OCI-LY7 (cell line): ENCODE measurements around the gene KRT6B.

Source experiments
- EZH2phosphoT487 ChIP-seq: fragments of 200-600 bp; sonication (generic); IDR thresholded peaks from 2 replicates; pipeline ENCODE4 v1.6.1; 2018; ENCODE audit warnings: low read depth, borderline replicate concordance, mild to moderate bottlenecking, mixed run types, antibody characterized with exemption, low read length, moderate library complexity, mixed read lengths
- TF ChIP-seq, protein P1 (sequence below): fragments of 200-600 bp; sonication (generic); conservative IDR thresholded peaks from 2 replicates; pipeline ENCODE4 v1.5.1; 2014; ENCODE audit warnings: mild to moderate bottlenecking, antibody characterized with exemption, low read length, moderate library complexity, mixed read lengths

DNA sequence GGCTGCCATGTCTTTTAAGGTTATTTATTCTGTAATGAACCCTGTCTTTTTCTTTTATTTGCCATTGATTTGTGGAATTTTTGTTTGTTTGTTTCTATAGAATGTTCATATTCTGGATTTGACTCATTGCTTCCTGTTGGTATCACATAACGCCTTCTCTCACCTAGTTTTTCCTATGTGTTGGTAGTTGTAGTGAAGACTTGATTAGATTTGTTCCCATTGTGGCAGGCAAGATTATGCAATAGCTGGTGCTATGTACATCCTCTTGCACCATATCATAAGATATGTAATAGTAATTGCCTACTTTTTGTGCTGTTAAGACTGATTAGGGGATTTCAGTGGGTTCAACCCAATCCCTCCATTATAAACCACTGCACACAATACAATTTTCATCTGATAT is 3.9 kb upstream of the KRT6B start:
- TF ChIP-seq, protein P1, sequence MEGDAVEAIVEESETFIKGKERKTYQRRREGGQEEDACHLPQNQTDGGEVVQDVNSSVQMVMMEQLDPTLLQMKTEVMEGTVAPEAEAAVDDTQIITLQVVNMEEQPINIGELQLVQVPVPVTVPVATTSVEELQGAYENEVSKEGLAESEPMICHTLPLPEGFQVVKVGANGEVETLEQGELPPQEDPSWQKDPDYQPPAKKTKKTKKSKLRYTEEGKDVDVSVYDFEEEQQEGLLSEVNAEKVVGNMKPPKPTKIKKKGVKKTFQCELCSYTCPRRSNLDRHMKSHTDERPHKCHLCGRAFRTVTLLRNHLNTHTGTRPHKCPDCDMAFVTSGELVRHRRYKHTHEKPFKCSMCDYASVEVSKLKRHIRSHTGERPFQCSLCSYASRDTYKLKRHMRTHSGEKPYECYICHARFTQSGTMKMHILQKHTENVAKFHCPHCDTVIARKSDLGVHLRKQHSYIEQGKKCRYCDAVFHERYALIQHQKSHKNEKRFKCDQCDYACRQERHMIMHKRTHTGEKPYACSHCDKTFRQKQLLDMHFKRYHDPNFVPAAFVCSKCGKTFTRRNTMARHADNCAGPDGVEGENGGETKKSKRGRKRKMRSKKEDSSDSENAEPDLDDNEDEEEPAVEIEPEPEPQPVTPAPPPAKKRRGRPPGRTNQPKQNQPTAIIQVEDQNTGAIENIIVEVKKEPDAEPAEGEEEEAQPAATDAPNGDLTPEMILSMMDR = no peak
- no peak for TF ChIP-seq EZH2phosphoT487
